H9 (cell line): Measurements from ENCODE around the gene KDM3A. TPM values are rescaled to one million over a fixed set of nuclear protein-coding genes. Genes with fewer than 3 reads are reported as not detected.

Experiments
- DNase-seq: peaks from one replicate; pipeline ENCODE4 v3.0.0-alpha.2; 2017
- H2AFZ ChIP-seq: one replicate; pipeline ENCODE4 v1.6.1; 2013; ENCODE audit warnings: mild to moderate bottlenecking, low read length, control low read depth, moderate library complexity
- H2AK5ac ChIP-seq: 2 replicates; pipeline ENCODE4 v1.6.1; 2013; ENCODE audit warnings: low read length, control low read depth, mixed read lengths; ENCODE audit not compliant: insufficient read length
- H2BK120ac ChIP-seq: one replicate; pipeline ENCODE4 v1.6.1; 2013; ENCODE audit warnings: low read depth, mild to moderate bottlenecking, low read length, control low read depth, inconsistent platforms; ENCODE audit not compliant: poor library complexity, severe bottlenecking
- H2BK12ac ChIP-seq: 2 replicates; pipeline ENCODE4 v1.6.1; 2013; ENCODE audit warnings: low read length, control low read depth, mixed read lengths, low read depth; ENCODE audit not compliant: insufficient read length
- H2BK15ac ChIP-seq: 2 replicates; pipeline ENCODE4 v1.6.1; 2013; ENCODE audit warnings: low read depth, low read length, control low read depth
- H2BK20ac ChIP-seq: one replicate; pipeline ENCODE4 v1.6.1; 2013; ENCODE audit warnings: low read depth, mild to moderate bottlenecking, low read length, control low read depth, inconsistent platforms; ENCODE audit not compliant: poor library complexity, severe bottlenecking
- H2BK5ac ChIP-seq: 2 replicates; pipeline ENCODE4 v1.6.1; 2013; ENCODE audit warnings: low read length, control low read depth, mixed read lengths; ENCODE audit not compliant: insufficient read length
- H3K14ac ChIP-seq: 2 replicates; pipeline ENCODE4 v1.6.1; 2013; ENCODE audit warnings: low read length, control low read depth; ENCODE audit not compliant: insufficient read depth
- H3K18ac ChIP-seq: 2 replicates; pipeline ENCODE4 v1.6.1; 2013; ENCODE audit warnings: low read depth, mild to moderate bottlenecking, mixed read lengths, low read length, control low read depth; ENCODE audit not compliant: insufficient read length
- H3K23ac ChIP-seq: 2 replicates; pipeline ENCODE4 v1.6.1; 2013; ENCODE audit warnings: low read length, control low read depth, mixed read lengths, low read depth; ENCODE audit not compliant: insufficient read length
- H3K23me2 ChIP-seq: 2 replicates; pipeline ENCODE4 v1.6.1; 2013; ENCODE audit warnings: low read depth, mild to moderate bottlenecking, mixed read lengths, low read length, control low read depth; ENCODE audit not compliant: insufficient read length, poor library complexity, severe bottlenecking
- H3K27ac ChIP-seq: 2 replicates; pipeline ENCODE4 v1.5.1; 2013; ENCODE audit warnings: low read length, control low read depth, mixed read lengths, low read depth; ENCODE audit not compliant: insufficient read length
- H3K27me3 ChIP-seq: 2 replicates; pipeline ENCODE4 v1.6.1; 2013; ENCODE audit warnings: low read length, control low read depth, inconsistent platforms; ENCODE audit not compliant: insufficient read depth
- H3K4ac ChIP-seq: 2 replicates; pipeline ENCODE4 v1.6.1; 2013; ENCODE audit warnings: low read depth, mild to moderate bottlenecking, control low read depth, inconsistent platforms, low read length, moderate library complexity
- H3K4me1 ChIP-seq: 2 replicates; pipeline ENCODE4 v1.6.1; 2013; ENCODE audit warnings: low read length, control low read depth, inconsistent platforms; ENCODE audit not compliant: insufficient read depth
- H3K4me2 ChIP-seq: 2 replicates; pipeline ENCODE4 v1.6.1; 2013; ENCODE audit warnings: low read length, control low read depth, mixed read lengths; ENCODE audit not compliant: insufficient read length, insufficient read depth
- H3K56ac ChIP-seq: 2 replicates; pipeline ENCODE4 v1.6.1; 2013; ENCODE audit warnings: low read depth, mild to moderate bottlenecking, mixed read lengths, low read length, control low read depth; ENCODE audit not compliant: insufficient read length
- H3K79me1 ChIP-seq: 2 replicates; pipeline ENCODE4 v1.6.1; 2013; ENCODE audit warnings: low read depth, mild to moderate bottlenecking, moderate library complexity, low read length, control low read depth, inconsistent platforms; ENCODE audit not compliant: insufficient read depth, poor library complexity, severe bottlenecking
- H3K79me2 ChIP-seq: 2 replicates; pipeline ENCODE4 v1.6.1; 2013; ENCODE audit warnings: low read length, control low read depth, inconsistent platforms; ENCODE audit not compliant: insufficient read depth
- H3K9ac ChIP-seq: 2 replicates; pipeline ENCODE4 v1.6.1; 2013; ENCODE audit warnings: low read length, control low read depth, mixed read lengths; ENCODE audit not compliant: insufficient read length; ENCODE audit errors: extremely low read depth
- H3K9me3 ChIP-seq: one replicate; pipeline ENCODE4 v1.6.1; 2013; ENCODE audit warnings: low read depth, low read length, inconsistent platforms; ENCODE audit not compliant: control insufficient read depth
- H3T11ph ChIP-seq: one replicate; pipeline ENCODE4 v1.6.1; 2013; ENCODE audit warnings: mild to moderate bottlenecking, low read length, control low read depth, inconsistent platforms
- H4K20me1 ChIP-seq: one replicate; pipeline ENCODE4 v1.6.1; 2013; ENCODE audit not compliant: control insufficient read depth, insufficient read length, insufficient read depth
- H4K5ac ChIP-seq: 2 replicates; pipeline ENCODE4 v1.6.1; 2013; ENCODE audit warnings: low read depth, mild to moderate bottlenecking, mixed read lengths, low read length, control low read depth; ENCODE audit not compliant: insufficient read length
- H4K8ac ChIP-seq: replicated peaks from 2 replicates; pipeline ENCODE4 v1.6.1; 2013; ENCODE audit warnings: low read length, control low read depth, mixed read lengths, low read depth; ENCODE audit not compliant: insufficient read length
- H4K91ac ChIP-seq: 2 replicates; pipeline ENCODE4 v1.6.1; 2013; ENCODE audit warnings: low read depth, mild to moderate bottlenecking, moderate library complexity, mixed read lengths, low read length, control low read depth; ENCODE audit not compliant: insufficient read length
- H3K27ac Mint-ChIP-seq, 3 experiments: 2 replicates in 2 of 3; 3 replicates in 1 of 3; pipeline ENCODE4 v1.8.0; 2020 to 2021; ENCODE audit warnings: mixed read lengths in 3 of 3, mild to moderate bottlenecking in 1 of 3, moderate library complexity in 1 of 3
- H3K27me3 Mint-ChIP-seq: 2 replicates; pipeline ENCODE4 v1.8.0; 2021; ENCODE audit warnings: low read depth, mild to moderate bottlenecking, moderate library complexity, mixed read lengths
- H3K36me3 Mint-ChIP-seq, 3 experiments: 2 replicates in 2 of 3; 3 replicates in 1 of 3; pipeline ENCODE4 v1.8.0; 2020 to 2021; ENCODE audit warnings: low read depth in 3 of 3, mixed read lengths in 3 of 3; ENCODE audit not compliant: insufficient read depth in 1 of 3
- H3K4me1 Mint-ChIP-seq, 2 experiments: 2 replicates each; pipeline ENCODE4 v1.8.0; 2020; ENCODE audit warnings: mixed read lengths in 2 of 2
- H3K4me3 Mint-ChIP-seq, 2 experiments: 2 replicates in 1 of 2; 3 replicates in 1 of 2; pipeline ENCODE4 v1.8.0; 2020 to 2021; ENCODE audit warnings: mild to moderate bottlenecking in 2 of 2, mixed read lengths in 2 of 2, moderate library complexity in 1 of 2
- H3K9me3 Mint-ChIP-seq, 2 experiments: 2 replicates in 1 of 2; 3 replicates in 1 of 2; pipeline ENCODE4 v1.8.0; 2020; ENCODE audit warnings: mild to moderate bottlenecking in 2 of 2, mixed read lengths in 2 of 2, moderate library complexity in 1 of 2
- WGBS: extraction: QIAGEN DNeasy Blood & Tissue Kit; methylation state at CpG from one replicate; pipeline ENCODE4 v1.1.7; 2013; ENCODE audit warnings: missing lambda C conversion rate, low lambda C conversion rate, mixed read lengths; ENCODE audit not compliant: insufficient read length; ENCODE audit errors: extremely low coverage; 5-methylcytosine and 5-hydroxymethylcytosine counted together
- total RNA-seq: library from RNA; stranded (reverse); gene quantifications from 2 replicates; pipeline ENCODE4 v1.2.1, GENCODE V29; 2021
- TF ChIP-seq, protein P1 (sequence below): fragments of 200-600 bp; sonication (generic); conservative IDR thresholded peaks from 3 replicates; pipeline ENCODE4 v1.8.0; 2021; ENCODE audit warnings: antibody characterized with exemption, mild to moderate bottlenecking

The KDM3A gene
- total RNA-seq, 1 experiment from 2014 or later, result 28.1 TPM

DNA sequence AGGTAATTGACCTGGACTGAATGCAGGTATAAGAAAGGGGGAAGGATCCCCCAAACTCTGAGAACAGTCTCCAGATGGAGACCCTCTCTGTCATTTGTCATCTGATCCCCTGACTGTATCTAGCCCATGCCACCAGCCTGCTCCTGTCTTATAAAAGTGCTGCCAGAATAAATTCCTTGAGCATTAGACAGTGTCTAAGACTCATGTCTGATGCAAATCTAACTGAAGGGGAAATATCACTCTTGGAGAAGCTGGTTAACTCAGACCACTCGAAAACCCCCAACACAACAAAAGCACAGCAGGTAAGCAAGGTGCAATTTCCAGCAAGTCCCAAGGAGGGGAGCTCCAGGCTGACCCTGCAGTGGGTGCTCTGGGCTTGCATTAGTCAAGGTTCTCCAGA, 40.9 kb upstream of the KDM3A start:
- Histone ChIP-seq H4K8ac (no peak overlapping the region), H3K4me2 (no peak overlapping the region), H4K5ac (no peak overlapping the region), H2AFZ (no peak overlapping the region), H3K56ac (no peak overlapping the region), H3K79me2 (no peaks in the 10 kb centered on the region), H4K91ac (no peak overlapping the region), H3K23ac (no peak overlapping the region), H3K27me3 (no peaks in the 10 kb centered on the region), H2BK120ac (no peak overlapping the region), H3K4ac (no peak overlapping the region), H3K27ac (no peak overlapping the region), H3K9me3 (no peaks in the 10 kb centered on the region), H3K79me1 (no peaks in the 10 kb centered on the region), H3K23me2 (no peaks in the 10 kb centered on the region), H2BK15ac (no peak overlapping the region), H2BK12ac (no peak overlapping the region), H3K18ac (no peak overlapping the region), H3K4me1 (no peaks in the 10 kb centered on the region), H2AK5ac (no peak overlapping the region), H2BK20ac (no peak overlapping the region), H3K14ac (no peak overlapping the region), H2BK5ac (no peak overlapping the region), H3T11ph (no peak overlapping the region), H4K20me1 (no peaks in the 10 kb centered on the region), H3K9ac (no peak overlapping the region)
- TF ChIP-seq, protein P1, sequence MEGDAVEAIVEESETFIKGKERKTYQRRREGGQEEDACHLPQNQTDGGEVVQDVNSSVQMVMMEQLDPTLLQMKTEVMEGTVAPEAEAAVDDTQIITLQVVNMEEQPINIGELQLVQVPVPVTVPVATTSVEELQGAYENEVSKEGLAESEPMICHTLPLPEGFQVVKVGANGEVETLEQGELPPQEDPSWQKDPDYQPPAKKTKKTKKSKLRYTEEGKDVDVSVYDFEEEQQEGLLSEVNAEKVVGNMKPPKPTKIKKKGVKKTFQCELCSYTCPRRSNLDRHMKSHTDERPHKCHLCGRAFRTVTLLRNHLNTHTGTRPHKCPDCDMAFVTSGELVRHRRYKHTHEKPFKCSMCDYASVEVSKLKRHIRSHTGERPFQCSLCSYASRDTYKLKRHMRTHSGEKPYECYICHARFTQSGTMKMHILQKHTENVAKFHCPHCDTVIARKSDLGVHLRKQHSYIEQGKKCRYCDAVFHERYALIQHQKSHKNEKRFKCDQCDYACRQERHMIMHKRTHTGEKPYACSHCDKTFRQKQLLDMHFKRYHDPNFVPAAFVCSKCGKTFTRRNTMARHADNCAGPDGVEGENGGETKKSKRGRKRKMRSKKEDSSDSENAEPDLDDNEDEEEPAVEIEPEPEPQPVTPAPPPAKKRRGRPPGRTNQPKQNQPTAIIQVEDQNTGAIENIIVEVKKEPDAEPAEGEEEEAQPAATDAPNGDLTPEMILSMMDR, result no peak; the same call in 2 of the 3 replicates
- Mint-ChIP-seq H3K9me3 (no peaks in the 10 kb centered on the region; a peak in 4 of 5 replicates), H3K4me1 (peaks cover 0 to 2% of the 10 kb centered on the region in 2 experiments; a peak in 2 of 4 replicates), H3K27me3 (no peaks in the 10 kb centered on the region; the same call in 1 of the 2 replicates), H3K4me3 (no peak overlapping the region), H3K36me3 (no peaks in the 10 kb centered on the region), H3K27ac (no peak overlapping the region)
- DNase-seq, result no peak
- whole genome bisulfite sequencing, result no CpG with 5 or more reads among the region's 1 CpG
